Panc1 (cell line): Measurements from ENCODE around the gene C10orf105. TPM values are rescaled to one million over a fixed set of nuclear protein-coding genes. Genes with fewer than 3 reads are reported as not detected.

Experiments used
- ATAC-seq: fragments of 200-7000 bp; cut with Tn5 transposase; 2 replicates; pipeline ENCODE4 v1.9.1; 2020; ENCODE audit warnings: mild to moderate bottlenecking, moderate library complexity
- BruUV-seq: library from RNA; stranded (reverse); fragments of 400-500 nt; replicated peaks from 2 replicates; lab custom pipeline; 2021; lab: Mats Ljungman, UMichigan
- CTCF ChIA-PET: fragments of 300-600 bp; sonication (Branson Sonifier 250); formaldehyde crosslinking; loops from one replicate; lab custom pipeline; 2022; ENCODE audit warnings: antibody characterized with exemption; lab: Charles Lee
- POLR2A ChIA-PET: fragments of 300-600 bp; sonication (Branson Sonifier 250); formaldehyde crosslinking; loops from one replicate; lab custom pipeline; 2022; ENCODE audit warnings: antibody characterized with exemption; lab: Charles Lee
- DNase-seq: peaks from one replicate; pipeline ENCODE4 v3.0.0-alpha.2; 2010; ENCODE audit warnings: low read depth, low spot score
- H3K27ac ChIP-seq: 2 replicates; pipeline ENCODE4 v1.5.1; 2011; ENCODE audit warnings: mild to moderate bottlenecking, low read length, inconsistent platforms
- H3K27me3 ChIP-seq: fragments of 200-500 bp; sonication (Bioruptor generic); 2 replicates; pipeline ENCODE4 v1.6.0; 2014; ENCODE audit warnings: low read length, inconsistent platforms; ENCODE audit not compliant: control insufficient read depth, insufficient read depth
- H3K36me3 ChIP-seq: fragments of 200-500 bp; sonication (Bioruptor generic); 2 replicates; pipeline ENCODE4 v1.5.1; 2014; ENCODE audit warnings: inconsistent platforms, mild to moderate bottlenecking, low read length, moderate library complexity; ENCODE audit not compliant: control insufficient read depth, insufficient read depth
- H3K4me1 ChIP-seq: 2 replicates; pipeline ENCODE4 v1.5.1; 2011; ENCODE audit warnings: inconsistent platforms, mild to moderate bottlenecking, low read length, moderate library complexity; ENCODE audit not compliant: control insufficient read depth, insufficient read depth
- H3K4me3 ChIP-seq, 2 experiments: 2 replicates each; pipeline ENCODE4 v1.5.1; 2011 to 2012; ENCODE audit warnings: low read depth in 2 of 2, low read length in 2 of 2, mild to moderate bottlenecking in 2 of 2, inconsistent platforms in 1 of 2, moderate library complexity in 1 of 2
- H3K9me3 ChIP-seq: fragments of 200-500 bp; sonication (Bioruptor generic); 2 replicates; pipeline ENCODE4 v1.5.1; 2014; ENCODE audit warnings: low read depth, mild to moderate bottlenecking, inconsistent platforms, low read length, moderate library complexity; ENCODE audit not compliant: control insufficient read depth, insufficient read depth
- CTCF ChIP-seq: fragments of 450-650 bp; IDR thresholded peaks from 2 replicates; pipeline ENCODE4 v1.5.1; 2017; ENCODE audit warnings: mild to moderate bottlenecking
- POLR2AphosphoS5 ChIP-seq: IDR thresholded peaks from 2 replicates; pipeline ENCODE4 v1.6.1; 2012; ENCODE audit warnings: mild to moderate bottlenecking, low read depth, low read length, moderate library complexity
- REST ChIP-seq, 2 experiments: IDR thresholded peaks; 2 replicates each; pipeline ENCODE4 v1.6.1; 2011 to 2012; ENCODE audit warnings: low read depth in 2 of 2, control low read depth in 1 of 2, low read length in 1 of 2, mild to moderate bottlenecking in 1 of 2, moderate library complexity in 1 of 2; ENCODE audit not compliant: insufficient read depth in 1 of 2
- SIN3A ChIP-seq: IDR thresholded peaks from 2 replicates; pipeline ENCODE4 v1.6.1; 2012; ENCODE audit warnings: low read depth, mild to moderate bottlenecking, low read length, moderate library complexity, borderline replicate concordance; ENCODE audit not compliant: insufficient read depth
- TCF7L2 ChIP-seq: IDR thresholded peaks from 2 replicates; pipeline ENCODE4 v1.6.1; 2011; ENCODE audit warnings: mild to moderate bottlenecking, low read depth, low read length, inconsistent platforms
- in situ Hi-C: cut with HindIII; loops from 2 replicates; pipeline ENCODE4 v1.10.0; 2016; ENCODE audit warnings: low sequenced_read_pairs, low pct_unique_long_range_greater_than_20kb
- intact Hi-C: fragments of 100-400 bp; cut with micrococcal nuclease; formaldehyde crosslinking; loops from one replicate; pipeline ENCODE4 v1.10.0; 2022; ENCODE audit not compliant: unreplicated experiment
- total RNA-seq: library from RNA; stranded (reverse); gene quantifications from one replicate; pipeline ENCODE4 v1.2.1, GENCODE V29; 2021; ENCODE audit not compliant: unreplicated experiment

Gene C10orf105
- total RNA-seq, 1 experiment from 2014 or later = not detected

DNA sequence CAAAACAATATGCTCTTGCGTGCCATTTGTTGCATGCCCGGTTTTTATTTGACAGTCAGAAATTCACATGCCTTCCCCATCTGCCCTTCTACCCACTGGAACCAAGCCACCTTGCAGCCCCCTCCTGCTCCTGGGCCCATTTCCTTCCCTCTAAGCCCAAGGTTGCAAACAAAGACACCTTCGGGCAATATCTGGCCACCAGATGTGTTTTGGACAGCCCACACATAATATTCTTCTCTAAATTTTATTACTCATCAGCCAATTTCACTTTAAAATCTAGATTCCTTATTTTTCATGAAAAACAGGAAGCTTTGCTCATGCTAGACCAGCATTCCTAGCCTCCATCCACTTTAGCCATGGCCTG lies 18.2 kb upstream of the C10orf105 start:
- H3K9me3 ChIP-seq = no peaks in the 10 kb centered on the region
- CTCF ChIA-PET = no interaction called here
- DNase-seq (no peak), ATAC-seq (no peak)
- BruUV-seq = no TSS peak
- no peaks in the 10 kb centered on the region for H3K27me3 ChIP-seq
- POLR2A ChIA-PET = no interaction called here
- H3K36me3 ChIP-seq = no peaks in the 10 kb centered on the region
- in situ Hi-C loops (no loop called here), intact Hi-C loops (no loop called here)
- H3K4me1 ChIP-seq = 0 out of 2 replicates have a peak, but pooled peaks cover 4% of the 10 kb centered on the region
- no peak overlapping the region for H3K27ac ChIP-seq
- no peak overlapping the region for H3K4me3 ChIP-seq
- no peak for TF ChIP-seq SIN3A
- no peak for TF ChIP-seq POLR2AphosphoS5
- TF ChIP-seq TCF7L2 = no peak
- TF ChIP-seq CTCF = no peak
- TF ChIP-seq REST (IDR thresholded peaks at IDR 0.05; ENCODE audit: insufficient read depth in 1 of 2, low read depth in 2 of 2, low read length in 1 of 2) = no peak

DNA sequence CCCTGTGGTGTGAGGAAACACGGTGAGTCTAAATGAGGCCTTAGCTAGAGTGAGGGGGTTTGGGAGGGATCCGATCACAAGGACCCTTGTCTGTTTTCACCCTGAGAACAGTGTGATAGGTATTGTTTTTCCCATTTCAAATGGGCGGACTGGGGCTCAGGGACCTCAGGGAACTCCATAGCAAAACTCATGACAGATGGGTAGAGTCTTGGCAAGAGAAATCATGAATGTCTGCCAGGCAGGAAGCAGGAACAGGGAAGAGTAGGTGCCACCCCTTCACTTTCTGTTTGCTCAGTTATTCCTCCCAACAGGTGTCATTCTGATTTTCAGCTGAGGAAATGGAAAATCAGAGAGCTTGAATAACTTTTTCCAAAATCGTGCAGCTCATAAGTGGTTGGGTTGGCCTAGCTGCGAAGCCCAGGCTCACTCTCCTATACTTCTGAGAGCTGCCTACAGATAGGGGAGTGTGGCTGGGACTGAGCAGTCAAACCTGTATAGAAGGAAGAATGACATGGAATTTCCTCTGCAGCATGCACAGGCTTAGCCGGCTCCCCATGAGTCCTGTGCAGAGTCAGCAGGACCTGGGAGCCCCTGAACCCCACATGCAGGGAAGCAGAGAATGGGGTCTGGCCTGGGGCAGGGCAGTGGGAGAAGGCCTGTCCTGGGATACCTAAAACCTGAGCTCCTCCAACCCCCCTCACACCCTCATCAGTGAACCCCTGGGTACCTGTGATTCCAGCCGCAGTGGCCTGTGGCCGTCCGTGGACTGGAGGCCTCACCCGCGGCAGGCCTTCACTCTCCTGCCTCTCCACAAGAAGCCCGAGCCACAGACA lies 17.6 kb upstream of the C10orf105 start:
- in situ Hi-C loops = no loop called here
- no peak for ATAC-seq
- H3K4me3 ChIP-seq = no peak overlapping the region
- no peak for TF ChIP-seq POLR2AphosphoS5
- TF ChIP-seq REST (IDR thresholded peaks at IDR 0.05; ENCODE audit: insufficient read depth in 1 of 2, low read depth in 2 of 2, low read length in 1 of 2) = no peak
- no peak for TF ChIP-seq SIN3A
- no peak for TF ChIP-seq CTCF
- TF ChIP-seq TCF7L2 = no peak
- no peaks in the 10 kb centered on the region for H3K9me3 ChIP-seq
- no peak overlapping the region for H3K27ac ChIP-seq
- intact Hi-C loops = no loop called here
- no peak for DNase-seq
- no TSS peak for BruUV-seq
- ChIA-PET CTCF (no interaction called here), POLR2A (no interaction called here)
- 0 out of 2 replicates have a peak, but pooled peaks cover 4% of the 10 kb centered on the region for H3K4me1 ChIP-seq
- H3K27me3 ChIP-seq = no peaks in the 10 kb centered on the region
- no peaks in the 10 kb centered on the region for H3K36me3 ChIP-seq
